Suppressor macrophage treated with lipopolysaccharide for 1 hour (primary cell): ENCODE data around the gene PPP1R37.
"Not testable (repeated sequence)": the region's sequence is repeated elsewhere in the genome, so short reads cannot be mapped to it uniquely, and the experiment has no call there.

Experiments used
- DNase-seq, 3 donors: peaks; one replicate each; pipeline ENCODE4 v3.0.0-alpha.2; 2020 to 2022

Gene PPP1R37

DNA sequence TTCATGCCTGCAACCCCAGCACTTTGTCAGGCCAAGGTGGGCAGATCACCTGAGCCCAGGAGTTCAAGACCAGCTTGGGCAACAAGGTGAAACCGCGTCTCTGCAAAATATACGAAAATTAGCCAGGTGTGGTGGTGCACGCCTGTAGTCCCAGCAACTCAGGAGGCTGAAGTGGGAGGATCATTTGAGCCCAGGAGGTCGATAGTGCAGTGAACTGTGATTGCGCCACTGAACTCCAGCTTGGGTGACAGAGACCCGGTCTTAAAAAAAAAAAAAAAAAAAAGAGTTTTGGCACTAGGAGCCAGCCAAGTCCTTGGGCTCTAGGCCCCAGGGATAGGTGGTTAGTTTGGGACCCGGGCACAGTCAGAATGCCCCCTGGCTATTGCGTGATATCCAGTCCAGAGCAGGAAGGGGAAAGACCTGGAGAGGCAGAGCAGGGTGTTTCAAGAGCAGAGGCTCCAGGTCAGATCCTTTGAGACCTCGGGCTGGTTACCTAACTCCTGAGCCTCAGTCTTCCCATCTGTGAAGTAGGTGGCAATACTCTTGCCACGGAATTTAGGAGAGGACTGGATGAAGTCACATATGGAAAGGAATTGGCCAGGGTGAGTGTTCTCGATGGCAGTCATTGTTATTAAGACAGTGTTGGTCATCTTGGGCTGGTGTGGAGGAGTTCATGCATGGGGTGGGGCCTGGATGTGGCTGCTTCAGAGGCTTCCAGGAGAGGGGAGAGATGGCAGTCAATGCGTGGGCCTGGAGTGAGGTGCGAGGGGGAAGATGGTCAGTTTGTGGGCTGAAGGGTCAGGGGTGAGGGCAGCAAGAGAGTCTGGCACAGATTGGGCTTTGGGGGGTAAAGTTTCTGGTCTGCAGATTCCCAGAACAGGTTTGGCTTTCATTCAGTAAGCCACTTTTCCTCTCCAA, 2.8 kb downstream of the PPP1R37 start:
- DNase-seq: no peak

DNA sequence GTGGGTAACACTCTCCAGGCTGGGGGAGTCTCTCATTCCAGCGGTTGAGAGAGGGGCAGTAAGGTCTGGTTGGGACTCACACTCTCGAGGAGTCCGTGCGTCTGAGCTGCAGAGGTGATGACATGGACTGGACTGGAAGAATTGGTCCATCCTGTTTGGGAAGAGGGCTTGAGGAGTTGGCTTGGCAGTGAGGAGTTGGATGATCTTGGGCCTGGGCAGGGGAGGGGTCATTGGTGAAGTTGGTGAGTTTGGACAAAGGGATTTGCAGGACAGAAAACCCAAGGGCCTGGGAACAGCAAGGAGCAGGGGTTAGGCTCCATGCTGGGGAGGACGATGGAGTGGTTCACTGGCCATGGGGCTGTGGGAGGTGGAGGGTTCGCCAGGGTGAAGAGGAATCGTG, 3.7 kb downstream of the PPP1R37 start:
- DNase-seq: no peak

DNA sequence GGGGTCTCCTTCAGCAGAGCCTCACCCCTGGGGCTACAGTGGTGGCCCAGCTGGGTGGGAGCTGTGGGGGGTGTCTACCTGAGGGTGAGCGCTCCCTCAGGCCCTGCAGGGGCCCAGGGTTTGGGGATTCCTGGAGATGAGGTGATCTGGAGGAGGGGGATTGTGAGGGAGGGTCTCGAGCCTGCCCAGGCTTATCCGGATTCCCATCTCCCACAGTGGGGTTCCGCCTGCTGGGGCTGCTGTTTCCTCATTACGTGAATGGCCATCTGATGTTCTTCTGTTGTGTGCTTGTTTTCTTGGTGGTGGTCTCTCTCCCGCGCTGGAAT, 4.4 kb downstream of the PPP1R37 start:
- DNase-seq: no peak

DNA sequence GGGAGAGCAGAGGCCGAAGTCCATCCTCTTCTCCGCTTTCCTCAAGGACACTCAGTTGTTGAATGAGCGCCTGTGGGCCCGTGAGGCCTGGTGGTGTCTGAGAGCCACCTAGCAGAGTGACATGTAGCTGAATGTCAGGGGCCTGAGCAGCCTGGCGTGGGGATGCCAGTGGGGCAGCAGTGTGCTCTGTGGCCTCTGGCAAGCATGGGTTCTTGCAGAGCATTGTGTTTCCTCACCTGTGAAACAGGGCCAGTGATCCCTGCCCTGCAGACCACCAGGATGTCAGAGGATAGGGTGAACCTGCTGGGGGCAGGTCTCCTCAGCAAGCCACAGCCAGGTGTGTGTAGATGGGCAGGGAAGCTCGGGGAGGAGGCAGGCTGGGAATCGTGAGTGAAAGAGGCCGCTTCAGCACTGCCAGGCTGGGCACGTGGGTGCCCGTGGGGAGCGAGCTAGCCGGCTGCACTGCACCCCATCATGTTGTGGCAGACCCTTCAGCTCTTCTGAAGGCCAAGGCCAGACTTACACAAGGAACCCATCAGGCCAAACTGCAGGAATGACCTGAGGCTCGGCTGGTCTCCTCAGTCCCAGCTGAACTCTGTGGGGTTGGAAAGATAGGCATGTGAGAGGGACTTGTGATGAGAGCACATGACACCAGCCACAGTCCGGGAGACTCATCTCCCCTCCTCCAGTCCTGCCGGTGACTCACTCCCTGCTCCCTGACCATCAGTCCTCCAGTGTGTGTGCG, 5.0 kb downstream of the PPP1R37 start:
- DNase-seq: peak; percentile 94 to 95 (median 94)

- DNase-seq: no peak
Measured at GRCh38 chr19:45098521-45099466, 5.8 kb downstream of the PPP1R37 start.

- DNase-seq: no peak
Measured at GRCh38 chr19:45099467-45100191, 6.7 kb downstream of the PPP1R37 start.

DNA sequence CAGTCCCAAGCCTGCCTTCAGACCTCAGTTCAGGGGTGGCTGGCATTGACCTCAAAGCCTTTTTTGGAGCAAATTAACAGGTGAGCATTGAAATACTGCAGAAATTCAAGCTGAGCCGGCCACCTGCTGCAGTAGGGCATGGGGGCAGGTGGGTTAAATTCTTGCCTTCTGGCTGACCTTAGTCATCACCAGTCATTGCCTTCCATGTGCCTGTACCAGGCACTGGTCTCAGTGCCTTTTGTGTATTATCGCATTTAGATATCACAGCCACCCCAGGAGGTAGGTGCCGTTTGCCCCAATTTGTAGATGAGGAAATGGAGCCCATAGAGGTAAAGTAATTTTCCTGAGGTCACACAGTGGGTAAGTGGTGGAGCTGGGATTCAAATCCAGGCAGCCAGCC, 7.2 kb downstream of the PPP1R37 start:
- DNase-seq: no peak

GRCh38 chr19:45100846-45101252, 7.9 kb downstream of the PPP1R37 start:
- DNase-seq: no peak

DNA sequence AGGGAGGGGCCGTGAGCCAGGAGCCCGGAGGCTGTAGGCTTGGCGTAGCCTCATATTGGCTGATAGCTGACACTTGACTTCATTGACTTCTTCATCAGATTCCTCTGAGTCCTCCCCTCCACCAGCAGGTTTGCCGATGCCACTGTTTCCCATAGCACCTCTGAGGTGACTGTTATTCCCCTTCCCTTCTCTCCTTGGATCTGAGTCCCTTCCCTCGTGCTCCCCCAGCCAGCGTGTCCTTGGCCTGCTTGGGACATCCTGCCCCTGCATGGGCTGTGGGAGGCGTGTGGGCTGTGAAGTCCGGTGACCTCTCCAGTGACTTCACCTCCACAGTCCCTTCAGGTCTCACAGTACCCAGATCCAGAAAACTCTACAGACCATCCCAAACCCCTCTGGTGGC, 8.8 kb downstream of the PPP1R37 start:
- DNase-seq: no peak

- DNase-seq: no peak
Measured at GRCh38 chr19:45102481-45102880, 9.5 kb downstream of the PPP1R37 start.

- no peak for DNase-seq
Measured at GRCh38 chr19:45103156-45103507, 10.2 kb downstream of the PPP1R37 start.

DNA sequence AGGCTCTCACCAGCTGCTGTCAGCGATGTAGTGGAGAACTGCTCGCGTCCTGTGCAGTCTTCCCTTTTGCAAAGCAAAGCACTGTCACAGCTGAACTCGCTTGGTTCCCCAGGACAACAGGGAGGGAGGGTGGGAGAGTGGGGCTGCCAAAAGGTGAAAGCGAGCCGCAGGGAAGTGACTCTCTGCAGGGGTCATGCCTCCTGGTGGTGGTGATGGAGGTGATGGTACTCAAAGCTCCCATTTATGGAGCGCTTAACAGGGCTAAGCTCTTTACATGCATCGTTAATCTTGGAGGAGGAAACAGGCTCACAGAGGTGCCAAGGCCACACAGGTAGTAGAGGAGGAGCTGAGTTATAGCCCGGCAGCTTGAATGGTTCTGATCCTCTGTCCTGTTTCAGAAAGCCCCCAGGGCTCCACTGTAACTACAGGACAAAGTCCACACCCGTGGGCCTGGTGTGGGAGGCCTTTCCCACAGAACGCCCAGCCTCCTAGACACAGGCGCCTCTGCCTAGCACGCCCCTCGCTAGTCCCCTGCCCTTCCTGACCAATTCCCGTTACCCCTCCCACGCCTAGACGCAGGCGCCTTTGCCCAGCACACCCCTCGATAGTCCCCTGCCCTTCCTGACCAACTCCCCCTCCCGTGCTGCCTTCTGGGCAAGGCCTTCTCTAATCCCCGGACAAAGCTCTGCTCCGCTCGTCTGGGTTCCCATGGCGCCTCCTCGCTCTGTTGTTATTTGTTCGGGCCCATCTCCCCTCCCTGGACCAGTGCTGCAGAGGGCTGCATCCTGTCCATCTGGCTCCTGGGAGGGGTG, 10.7 kb downstream of the PPP1R37 start:
- DNase-seq: no peak

DNA sequence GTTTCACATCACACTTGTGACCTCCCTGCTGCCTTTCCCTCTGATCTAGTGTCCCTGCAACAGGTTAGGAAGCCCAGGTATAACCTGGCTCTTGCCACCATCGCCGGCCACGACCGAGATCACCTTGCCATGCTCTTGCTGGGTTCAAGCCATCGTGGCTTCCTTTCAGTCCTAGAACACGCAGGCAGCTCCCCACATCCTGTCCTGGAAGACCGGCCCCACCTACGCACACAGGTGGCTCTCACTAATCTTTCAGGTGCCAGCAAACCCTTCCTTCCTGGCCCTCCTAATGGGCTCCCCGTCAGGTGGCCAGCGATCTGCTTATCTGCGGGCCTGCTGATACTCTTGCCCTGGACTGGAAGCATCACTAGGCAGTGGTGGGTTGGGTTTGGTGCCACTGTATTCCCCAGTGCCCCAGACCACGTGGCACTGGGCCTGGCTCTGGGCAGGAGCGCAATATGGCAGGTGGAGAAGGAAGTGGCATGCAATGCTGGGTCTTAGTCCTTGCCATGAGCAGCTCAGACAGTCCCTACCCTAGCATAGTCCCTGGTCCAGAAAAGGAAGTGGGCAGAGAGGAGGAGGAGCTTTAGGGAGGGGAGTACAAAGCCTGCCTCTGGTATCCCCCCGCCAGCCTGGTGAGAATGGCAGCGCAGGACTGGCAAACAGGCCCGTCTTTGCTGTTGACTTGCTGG, 11.8 kb downstream of the PPP1R37 start:
- no peak for DNase-seq

DNA sequence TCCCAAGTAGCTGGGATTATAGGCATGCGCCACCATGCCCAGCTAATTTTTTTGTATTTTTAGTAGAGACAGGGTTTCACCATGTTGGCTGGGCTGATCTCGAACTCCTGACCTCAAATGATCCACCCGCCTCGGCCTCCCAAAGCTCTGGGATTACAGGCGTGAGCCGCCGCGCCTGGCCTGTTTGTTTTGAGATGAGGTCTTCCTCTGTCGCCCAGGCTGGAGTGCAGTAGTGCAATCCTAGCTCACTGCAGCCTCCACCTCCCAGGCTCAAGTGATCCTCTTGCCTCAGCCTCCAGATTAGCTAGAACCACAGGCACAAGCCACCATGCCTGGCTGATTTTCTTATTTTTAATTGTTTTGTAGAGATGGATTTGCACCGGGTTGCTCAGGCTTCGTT, 13.4 kb downstream of the PPP1R37 start:
- DNase-seq: not testable (repeated sequence)

- no peak for DNase-seq
Measured at GRCh38 chr19:45107621-45108150, 14.7 kb downstream of the PPP1R37 start.

GRCh38 chr19:45110851-45111266, 17.9 kb downstream of the PPP1R37 start:
- DNase-seq: peak; percentile 46 to 54 (median 47)

- DNase-seq: no peak
Measured at GRCh38 chr19:45112111-45112827, 19.3 kb downstream of the PPP1R37 start.

DNA sequence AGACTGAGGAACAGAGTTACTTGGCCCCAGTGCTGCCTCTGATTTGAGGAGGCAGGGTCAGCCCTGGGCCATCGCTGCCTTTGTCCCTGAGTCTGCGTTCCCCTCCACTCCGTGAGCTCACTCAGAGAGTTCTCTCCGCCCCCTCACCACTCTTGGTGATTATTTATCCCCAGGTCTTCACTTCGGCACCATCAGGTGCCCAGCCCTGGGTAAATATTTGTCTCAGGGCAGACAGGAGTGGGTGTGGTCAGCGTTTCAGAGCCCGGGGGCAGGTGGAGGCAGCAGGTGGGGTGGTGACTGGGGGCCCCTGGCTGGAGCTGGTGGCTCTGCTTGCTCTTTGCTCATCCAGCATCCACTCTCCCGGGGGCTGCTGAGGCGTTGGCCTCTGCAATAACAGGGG, 20.6 kb downstream of the PPP1R37 start:
- DNase-seq: no peak

DNA sequence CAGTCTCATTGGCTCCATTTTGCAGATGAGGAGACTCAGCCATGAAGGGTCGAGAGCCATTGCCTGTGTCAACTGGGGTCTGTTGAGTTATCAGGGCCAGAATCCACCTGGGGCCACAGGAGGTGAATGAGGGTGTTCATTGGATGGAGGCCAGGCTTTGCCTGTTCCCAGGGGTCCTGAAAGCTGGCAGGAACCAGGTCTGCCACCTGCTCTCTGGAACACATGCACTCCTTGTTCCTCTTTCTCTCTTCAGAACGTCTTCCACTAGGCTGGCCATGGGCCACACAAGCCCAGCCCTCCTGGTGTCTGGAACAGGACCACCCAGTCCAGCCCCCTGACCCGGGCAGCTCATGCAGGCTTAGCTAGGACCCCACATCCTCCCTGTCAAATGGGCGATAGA, 21.1 kb downstream of the PPP1R37 start:
- DNase-seq: no peak
